Ascending aorta (tissue), 2 donors: ENCODE data around the gene NPIPA1. TPM values are rescaled to one million over a fixed set of nuclear protein-coding genes. Genes with fewer than 3 reads are reported as not detected.

Experiments
- DNase-seq, 2 donors: peaks; one replicate each; pipeline ENCODE4 v3.0.0-alpha.2; 2019; ENCODE audit warnings: low spot score in 2 of 2
- H3K27ac ChIP-seq, 2 donors: fragments of 200-600 bp; sonication (generic); one replicate each; pipeline ENCODE4 v1.5.1; 2016 to 2017; ENCODE audit warnings: mild to moderate bottlenecking in 1 of 2
- H3K27me3 ChIP-seq: fragments of 200-600 bp; sonication (generic); one replicate; pipeline ENCODE4 v1.5.1; 2017
- H3K36me3 ChIP-seq, 2 donors: fragments of 200-600 bp; sonication (generic); one replicate each; pipeline ENCODE4 v1.5.1; 2016
- H3K4me1 ChIP-seq, 2 donors: fragments of 200-600 bp; sonication (generic); one replicate each; pipeline ENCODE4 v1.5.1; 2016 to 2017; ENCODE audit warnings: mild to moderate bottlenecking in 1 of 2
- H3K4me3 ChIP-seq, 2 donors: fragments of 200-600 bp; sonication (generic); one replicate each; pipeline ENCODE4 v1.5.1; 2016 to 2017; ENCODE audit warnings: mild to moderate bottlenecking in 1 of 2
- H3K9me3 ChIP-seq, 2 donors: fragments of 200-600 bp; sonication (generic); one replicate each; pipeline ENCODE4 v1.5.1; 2016
- CTCF ChIP-seq, 3 experiments: fragments of 200-600 bp in 2 of 3; fragments of 450-650 bp in 1 of 3; sonication (generic) in 2 of 3; IDR thresholded peaks; one replicate each; pipeline ENCODE4 v1.5.1; 2016 to 2019; ENCODE audit warnings: antibody characterized with exemption in 3 of 3, mild to moderate bottlenecking in 1 of 3, moderate library complexity in 1 of 3
- intact Hi-C: fragments of 100-400 bp; cut with DNase I; formaldehyde crosslinking; loops from one replicate; pipeline ENCODE4 v1.15.1; 2023
- total RNA-seq: library from RNA; depleted of rRNA; stranded (reverse); fragments of >200 nt; gene quantifications from one replicate; pipeline ENCODE4 v1.1.0, GENCODE V29; 2016

The NPIPA1 gene
- total RNA-seq, 1 donor from 2014 or later, result 53.4 TPM

GRCh38 chr16:14955546-14956231 lies 18.4 kb downstream of the NPIPA1 start:
- Histone ChIP-seq H3K4me3 (no peak overlapping the region), H3K27ac (no peak overlapping the region), H3K9me3 (no peaks in the 10 kb centered on the region), H3K27me3 (no peaks in the 10 kb centered on the region), H3K4me1 (no peaks in the 10 kb centered on the region), H3K36me3 (no peaks in the 10 kb centered on the region)
- peak in 1 of 2 donors; percentile 57 for DNase-seq
- TF ChIP-seq CTCF (IDR thresholded peaks at IDR 0.05), result no peak
- intact Hi-C loops, result no loop called here

DNA sequence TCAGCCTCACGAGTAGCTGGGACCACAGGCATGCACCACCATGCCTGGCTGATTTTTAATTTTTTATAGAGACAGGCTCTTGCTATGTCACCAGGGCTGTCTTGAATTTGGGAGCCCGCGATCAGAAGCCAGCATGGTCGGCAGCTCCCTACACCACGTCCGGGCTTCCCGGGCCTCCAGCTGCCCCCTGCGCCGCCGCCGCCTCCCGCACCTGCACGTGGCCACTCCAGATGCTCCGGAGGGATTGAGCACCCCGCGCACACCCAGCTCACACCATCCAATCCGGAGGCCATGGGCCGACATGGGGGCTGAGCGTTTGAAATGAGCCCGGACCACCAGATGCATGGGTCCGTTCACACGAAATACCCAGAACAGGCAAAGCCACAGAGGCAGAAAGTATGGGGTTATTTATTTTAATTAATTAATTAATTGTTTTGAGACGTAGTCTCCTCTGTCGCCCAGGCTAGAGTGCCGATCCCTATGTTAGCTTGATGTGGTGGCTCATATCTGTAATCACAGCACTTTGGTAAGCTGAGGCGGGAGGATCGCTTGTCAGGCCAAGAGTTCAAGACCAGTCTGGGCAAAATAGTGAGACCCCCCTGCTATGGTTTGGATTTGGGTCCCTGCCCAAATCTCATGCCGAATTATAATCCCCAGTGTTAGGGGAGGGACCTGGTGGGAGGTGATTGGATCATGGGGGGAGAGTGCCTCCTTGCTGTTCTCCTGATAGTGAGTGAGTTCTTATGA lies 20.5 kb downstream of the NPIPA1 start:
- peak in 1 of 2 donors; percentile 57 for DNase-seq
- Histone ChIP-seq H3K9me3 (no peaks in the 10 kb centered on the region), H3K4me3 (no peak overlapping the region), H3K4me1 (no peaks in the 10 kb centered on the region), H3K36me3 (no peaks in the 10 kb centered on the region), H3K27ac (no peak overlapping the region), H3K27me3 (no peaks in the 10 kb centered on the region)
- intact Hi-C loops, result no loop called here
- TF ChIP-seq CTCF (IDR thresholded peaks at IDR 0.05), result no peak

- Histone ChIP-seq H3K27me3 (no peaks in the 10 kb centered on the region), H3K9me3 (peaks cover 0 to 1% of the 10 kb centered on the region in 2 donors), H3K4me3 (no peak overlapping the region), H3K4me1 (no peaks in the 10 kb centered on the region), H3K27ac (no peak overlapping the region), H3K36me3 (no peaks in the 10 kb centered on the region)
- no peak for DNase-seq
- TF ChIP-seq CTCF (IDR thresholded peaks at IDR 0.05), result no peak
- intact Hi-C loops, result no loop called here
Measured at GRCh38 chr16:14958323-14958600, 21.0 kb downstream of the NPIPA1 start.

DNA sequence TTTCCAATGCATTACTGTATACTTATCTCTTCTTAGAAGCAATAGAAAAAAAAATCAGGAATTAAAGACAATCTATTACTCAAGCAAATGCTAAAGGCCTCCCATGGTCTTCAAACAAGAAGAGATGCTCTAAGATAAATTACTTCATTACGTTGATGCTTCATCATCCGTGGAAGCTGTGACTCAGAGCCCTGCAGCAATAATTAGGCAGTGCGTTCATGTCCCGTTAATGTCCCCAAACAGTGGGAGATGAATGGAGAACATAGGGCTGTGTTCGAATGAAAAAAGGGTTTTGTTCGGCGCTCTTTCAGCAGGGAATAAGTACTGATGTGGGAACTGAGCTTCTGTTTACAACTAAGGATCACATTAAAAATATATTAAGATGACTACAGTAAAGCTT lies 21.7 kb downstream of the NPIPA1 start:
- no peaks in the 10 kb centered on the region for H3K4me1 ChIP-seq
- no peak overlapping the region for H3K27ac ChIP-seq
- DNase-seq, result no peak
- intact Hi-C loops, result no loop called here
- H3K4me3 ChIP-seq, result no peak overlapping the region
- no peaks in the 10 kb centered on the region for H3K27me3 ChIP-seq
- no peak for TF ChIP-seq CTCF (IDR thresholded peaks at IDR 0.05)
- no peaks in the 10 kb centered on the region for H3K36me3 ChIP-seq
- peaks cover 0 to 7% of the 10 kb centered on the region in 2 donors for H3K9me3 ChIP-seq

GRCh38 chr16:14961405-14962186 lies 24.4 kb downstream of the NPIPA1 start:
- no peaks in the 10 kb centered on the region for H3K27me3 ChIP-seq
- H3K36me3 ChIP-seq, result no peaks in the 10 kb centered on the region
- H3K27ac ChIP-seq, result no peak overlapping the region
- peaks cover 0 to 7% of the 10 kb centered on the region in 2 donors for H3K9me3 ChIP-seq
- TF ChIP-seq CTCF (IDR thresholded peaks at IDR 0.05), result no peak
- no peak overlapping the region for H3K4me3 ChIP-seq
- H3K4me1 ChIP-seq, result no peaks in the 10 kb centered on the region
- DNase-seq, result no peak
- intact Hi-C loops, result no loop called here
